Psoas muscle (tissue), 8 donors: ENCODE results near the gene HK1. TPM values are rescaled to one million over a fixed set of nuclear protein-coding genes. Genes with fewer than 3 reads are reported as not detected.

Experiments
- ATAC-seq, 4 donors: fragments of 200-7000 bp; cut with Tn5 transposase; one replicate each; pipeline ENCODE4 v1.9.1; 2020; ENCODE audit warnings: moderate library complexity in 3 of 4, mild to moderate bottlenecking in 2 of 4
- DNase-seq, 2 donors: peaks; one replicate each; pipeline ENCODE4 v3.0.0-alpha.2; 2020
- H3K27ac ChIP-seq: fragments of 200-600 bp; one replicate; pipeline ENCODE4 v1.8.0; 2022
- H3K27me3 ChIP-seq, 3 donors: fragments of 200-600 bp in 1 of 3; one replicate each; pipeline versions ENCODE4 v1.6.1 to v1.8.0; 2013 to 2022; ENCODE audit warnings: low read length in 2 of 3, mild to moderate bottlenecking in 2 of 3, moderate library complexity in 1 of 3; ENCODE audit not compliant: insufficient read depth in 3 of 3
- H3K36me3 ChIP-seq, 2 donors: fragments of 200-600 bp in 1 of 2; one replicate each; pipeline versions ENCODE4 v1.6.1 to v1.8.0; 2013 to 2022; ENCODE audit warnings: low read depth in 1 of 2, mild to moderate bottlenecking in 1 of 2, moderate library complexity in 1 of 2; ENCODE audit not compliant: insufficient read depth in 1 of 2
- H3K4me1 ChIP-seq: fragments of 200-600 bp; one replicate; pipeline ENCODE4 v1.8.0; 2022
- H3K4me3 ChIP-seq: fragments of 200-600 bp; one replicate; pipeline ENCODE4 v1.8.0; 2022; ENCODE audit warnings: mild to moderate bottlenecking
- H3K9me3 ChIP-seq: fragments of 200-600 bp; one replicate; pipeline ENCODE4 v1.8.0; 2022
- CTCF ChIP-seq: fragments of 200-600 bp; IDR thresholded peaks from one replicate; pipeline ENCODE4 v1.8.0; 2022; ENCODE audit warnings: antibody characterized with exemption
- WGBS, 3 donors: extraction: QIAGEN DNeasy Blood & Tissue Kit; methylation state at CpG; one replicate each; pipeline versions ENCODE4 v1.1.6 to v1.1.7; 2013; 5-methylcytosine and 5-hydroxymethylcytosine counted together
- intact Hi-C, 2 donors: fragments of 100-400 bp; cut with DNase I; formaldehyde crosslinking; loops; one replicate each; pipeline versions ENCODE4 v1.11.0 to v1.14.2; 2022
- polyA plus RNA-seq, 3 donors: library from polyadenylated mRNA; stranded (reverse); fragments of 200-250 nt; gene quantifications; one replicate each; pipeline ENCODE4 v1.2.3, GENCODE V29; 2013
- total RNA-seq, 4 donors: library from RNA; stranded (reverse); fragmentation: NEBNext Ultra II Directional in 2 of 4; extraction: Animal tissue kit (Norgen Biotek cat#: 25700) in 2 of 4; gene quantifications; one replicate each; pipeline versions ENCODE4 v1.2.1 to v1.2.4, GENCODE V29; 2021 to 2023
- donor health status: healthy with polysubstance abuse.
- donor health status: DM: no; HTN: no; CAD: no; lungs with moderate emphysema.
- donor health status: Bipolar disorder and iron deficiency.
- donor health status: healthy.
- donor health status: DM: yes; HTN: yes; CAD: no.
- donor health status: DM: no; HTN: no; CAD: no.
- donor health status: DM: no; HTN: no; CAD: no.
- donor health status: DM: yes; HTN: yes; CAD: no.

The HK1 gene
- total and polyA plus RNA-seq, 7 donors = 134 to 336 (median 254) TPM

GRCh38 chr10:69439350-69439739, 161.0 kb downstream of the HK1 start:
- WGBS, 3 donors = 13 to 22% (median 21%) methylated on average over 5 of the region's 5 CpGs
- H3K9me3 ChIP-seq = no peaks in the 10 kb centered on the region

DNA sequence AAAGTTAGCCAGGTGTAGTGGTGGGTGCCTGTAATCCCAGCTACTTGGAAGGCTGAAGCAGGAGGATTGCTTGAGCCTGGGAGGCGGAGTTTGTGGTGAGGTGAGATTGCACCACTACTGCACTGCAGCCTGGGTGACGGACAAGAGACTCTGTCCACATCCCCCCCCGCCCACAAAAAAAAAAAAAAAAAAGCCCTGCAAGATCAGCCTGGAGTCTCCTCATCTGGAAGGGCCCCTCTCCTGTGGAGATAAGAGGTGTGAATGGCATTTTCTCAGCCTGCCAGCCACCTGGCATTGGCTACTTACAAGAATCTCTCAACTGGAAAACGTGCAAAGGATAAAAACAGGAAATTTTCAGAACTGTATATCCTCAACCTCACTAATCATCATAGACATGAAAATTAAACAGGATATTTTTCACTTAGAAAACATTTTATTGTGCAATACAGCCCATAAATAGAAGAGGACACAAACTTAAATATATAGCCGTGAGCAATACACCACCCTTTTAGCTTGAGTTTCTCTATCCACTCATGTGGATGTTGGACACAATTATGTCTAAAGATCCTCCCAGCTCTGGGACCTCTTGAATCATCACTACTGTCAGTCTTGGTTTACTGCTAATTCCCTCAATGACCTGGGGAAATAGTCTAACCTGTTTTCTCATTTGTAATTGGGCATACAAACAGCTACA, 161.7 kb downstream of the HK1 start:
- no peak overlapping the region for H3K4me3 ChIP-seq
- ATAC-seq (peak; percentile 61 to 78 (median 76)), DNase-seq (no peak)
- H3K27ac ChIP-seq = peak overlapping the region; percentile 81
- TF ChIP-seq CTCF = no peak
- no peaks in the 10 kb centered on the region for H3K9me3 ChIP-seq
- no peaks in the 10 kb centered on the region for H3K27me3 ChIP-seq
- WGBS, 3 donors = 18 to 30% (median 26%) methylated on average over 5 of the region's 5 CpGs
- H3K4me1 ChIP-seq = peaks cover 24% of the 10 kb centered on the region
- no peaks in the 10 kb centered on the region for H3K36me3 ChIP-seq
- intact Hi-C loops = loop anchor here (5.0 kb wide), 2 partner anchors 57 to 62 kb away; no protein-coding TSS in a partner anchor

More at GRCh38 chr10:69439350-69439739, 161.0 kb downstream of the HK1 start:
- ATAC-seq (peak; percentile 97 to 98 (median 98)), DNase-seq (peak; percentile 90 to 97)
- TF ChIP-seq CTCF = no peak
- no peak overlapping the region for H3K4me3 ChIP-seq
- no peaks in the 10 kb centered on the region for H3K36me3 ChIP-seq
- intact Hi-C loops = loop anchor here (5.0 kb wide), 2 partner anchors 58 to 63 kb away; no protein-coding TSS in a partner anchor
- H3K27ac ChIP-seq = peak overlapping the region; percentile 81
- H3K27me3 ChIP-seq = no peaks in the 10 kb centered on the region
- peaks cover 24% of the 10 kb centered on the region for H3K4me1 ChIP-seq

- 85 to 90% (median 88%) methylated on average over 1 of the region's 1 CpG for WGBS, 3 donors
- ATAC-seq = no peak
Measured at GRCh38 chr10:69443354-69443753, 165.1 kb downstream of the HK1 start.

DNA sequence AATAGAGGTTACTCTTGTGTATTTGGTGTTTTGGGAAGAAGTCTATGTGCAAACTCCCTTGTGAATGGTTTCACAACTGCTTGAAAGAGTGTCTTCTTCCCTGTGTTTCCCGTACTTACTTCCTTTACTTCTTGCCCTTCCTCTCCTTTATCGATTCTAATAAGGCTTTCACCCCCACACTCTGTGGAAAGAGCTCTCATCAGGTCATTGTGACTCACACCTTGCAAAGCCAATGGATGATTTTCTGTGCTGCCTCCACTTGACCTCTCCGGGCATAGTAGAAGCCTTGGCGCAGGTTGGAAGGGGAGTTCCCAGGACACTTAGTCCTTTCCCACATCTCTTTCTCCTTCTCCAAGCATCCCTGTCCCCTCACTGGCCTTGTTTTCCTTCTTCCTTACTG, 166.7 kb downstream of the HK1 start:
- H3K4me3 ChIP-seq = no peak overlapping the region
- DNase-seq = no peak
- H3K9me3 ChIP-seq = no peaks in the 10 kb centered on the region
- TF ChIP-seq CTCF = no peak
- peaks cover 18% of the 10 kb centered on the region for H3K4me1 ChIP-seq
- intact Hi-C loops = no loop called here
- WGBS, 3 donors = 82 to 94% (median 89%) methylated on average over 4 of the region's 4 CpGs
- no peaks in the 10 kb centered on the region for H3K27me3 ChIP-seq
- H3K36me3 ChIP-seq = no peaks in the 10 kb centered on the region
- no peak for ATAC-seq
- no peak overlapping the region for H3K27ac ChIP-seq

More at GRCh38 chr10:69443354-69443753, 165.1 kb downstream of the HK1 start:
- no peaks in the 10 kb centered on the region for H3K9me3 ChIP-seq
- H3K27me3 ChIP-seq = no peaks in the 10 kb centered on the region
- H3K4me1 ChIP-seq = peaks cover 32% of the 10 kb centered on the region
- H3K4me3 ChIP-seq = no peak overlapping the region
- no peak for TF ChIP-seq CTCF
- no peak overlapping the region for H3K27ac ChIP-seq
- H3K36me3 ChIP-seq = no peaks in the 10 kb centered on the region
- DNase-seq = no peak
- intact Hi-C loops = no loop called here

DNA sequence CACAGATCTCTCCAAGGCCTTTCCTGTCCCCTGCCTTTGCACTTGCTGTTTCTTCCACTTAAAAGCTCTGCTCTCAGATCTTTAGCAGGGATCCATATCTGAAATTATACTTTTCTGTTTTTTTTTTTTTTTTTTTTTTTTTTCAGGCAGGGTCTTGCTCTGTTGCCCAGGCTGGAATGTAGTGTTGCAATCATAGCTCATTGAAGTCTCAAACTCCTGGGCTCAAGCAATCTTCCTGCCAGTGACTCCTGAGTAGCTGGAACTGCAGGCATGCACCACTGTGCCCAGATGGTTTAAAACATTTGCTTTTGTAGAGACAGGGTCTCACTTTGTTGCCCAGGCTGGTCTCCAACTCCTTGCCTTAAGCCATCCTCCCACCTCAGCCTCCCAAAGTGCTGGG, 167.9 kb downstream of the HK1 start:
- no peak for TF ChIP-seq CTCF
- DNase-seq = no peak
- Histone ChIP-seq H3K9me3 (no peaks in the 10 kb centered on the region), H3K27me3 (no peaks in the 10 kb centered on the region), H3K27ac (peak overlapping the region; percentile 34), H3K36me3 (no peaks in the 10 kb centered on the region), H3K4me3 (no peak overlapping the region), H3K4me1 (peaks cover 25% of the 10 kb centered on the region)
- no peak for ATAC-seq
- intact Hi-C loops = no loop called here
